Measurements from ENCODE around the gene FNDC11.

Gene FNDC11

GRCh38 chr20:63578224-63579016 is 24.5 kb downstream of the FNDC11 start:
- DNase-seq (ENCODE audit: low read depth in 2 of 2, low spot score in 1 of 2), result no peak

- DNase-seq (ENCODE audit: low read depth in 2 of 2, low spot score in 1 of 2), result no peak
Measured at GRCh38 chr20:63579017-63579694, 25.2 kb downstream of the FNDC11 start.

DNA sequence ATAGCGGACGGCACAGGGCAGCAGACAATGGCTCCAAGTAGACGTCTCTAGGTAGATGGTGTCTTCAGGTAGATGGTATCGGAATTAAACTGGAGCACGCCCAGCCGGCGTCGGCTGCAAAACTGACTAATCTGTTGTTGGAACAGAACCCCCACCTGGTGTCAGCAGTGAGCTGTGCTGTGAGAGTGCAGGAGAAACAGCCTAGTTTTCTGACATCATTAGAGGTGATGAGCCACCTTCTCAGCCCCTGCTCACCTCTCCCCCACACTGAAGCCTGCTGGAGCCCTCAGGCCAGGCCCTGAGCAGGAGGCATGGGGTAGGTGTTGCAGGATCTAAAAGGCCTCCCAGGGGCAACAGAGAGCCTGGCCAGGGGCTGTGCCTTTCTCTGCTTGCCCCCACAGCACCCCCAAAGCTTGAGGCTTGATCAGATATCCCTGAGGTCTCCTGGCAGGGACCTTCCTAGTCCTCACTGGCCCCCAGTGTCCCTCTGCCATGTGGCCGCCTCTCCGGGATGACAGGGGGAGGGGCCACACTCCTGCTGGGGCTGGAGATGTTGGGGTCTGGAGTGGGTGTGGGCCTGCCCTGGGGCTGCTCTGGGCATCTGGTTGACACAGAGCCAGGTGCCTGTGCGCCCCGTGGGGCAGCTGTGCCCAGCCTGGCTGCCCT is 27.0 kb downstream of the FNDC11 start:
- peak; percentile 39 to 53 for DNase-seq (ENCODE audit: low read depth in 2 of 2, low spot score in 1 of 2)

- no peak for DNase-seq (ENCODE audit: low read depth in 2 of 2, low spot score in 1 of 2)
Measured at GRCh38 chr20:63582382-63583063, 28.6 kb downstream of the FNDC11 start.

- DNase-seq (ENCODE audit: low read depth in 2 of 2, low spot score in 1 of 2), result no peak
Measured at GRCh38 chr20:63585616-63586565, 31.9 kb downstream of the FNDC11 start.

DNA sequence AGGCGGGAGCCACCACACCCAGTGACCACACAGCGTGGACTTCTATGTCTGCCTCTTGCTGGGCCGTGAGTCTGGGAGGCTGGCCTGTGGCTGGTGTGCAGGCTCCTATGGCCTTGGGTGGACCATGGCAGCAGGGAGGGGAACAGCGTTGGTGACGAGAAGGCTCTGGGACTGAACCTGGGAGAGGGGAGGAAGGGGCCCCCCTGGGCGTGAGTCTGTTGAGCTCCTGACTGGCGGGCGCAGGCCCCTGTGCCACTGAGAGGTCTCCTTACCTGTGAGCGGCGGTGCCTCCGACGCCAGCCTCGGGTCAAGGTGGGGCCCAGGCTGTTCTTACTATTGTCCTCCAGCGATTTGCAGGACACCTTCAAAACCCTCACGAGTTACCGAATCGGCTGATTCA is 32.8 kb downstream of the FNDC11 start:
- DNase-seq (ENCODE audit: low read depth in 2 of 2, low spot score in 1 of 2), result no peak

GRCh38 chr20:63587256-63587655 is 33.3 kb downstream of the FNDC11 start:
- no peak for DNase-seq (ENCODE audit: low read depth in 2 of 2, low spot score in 1 of 2)

DNA sequence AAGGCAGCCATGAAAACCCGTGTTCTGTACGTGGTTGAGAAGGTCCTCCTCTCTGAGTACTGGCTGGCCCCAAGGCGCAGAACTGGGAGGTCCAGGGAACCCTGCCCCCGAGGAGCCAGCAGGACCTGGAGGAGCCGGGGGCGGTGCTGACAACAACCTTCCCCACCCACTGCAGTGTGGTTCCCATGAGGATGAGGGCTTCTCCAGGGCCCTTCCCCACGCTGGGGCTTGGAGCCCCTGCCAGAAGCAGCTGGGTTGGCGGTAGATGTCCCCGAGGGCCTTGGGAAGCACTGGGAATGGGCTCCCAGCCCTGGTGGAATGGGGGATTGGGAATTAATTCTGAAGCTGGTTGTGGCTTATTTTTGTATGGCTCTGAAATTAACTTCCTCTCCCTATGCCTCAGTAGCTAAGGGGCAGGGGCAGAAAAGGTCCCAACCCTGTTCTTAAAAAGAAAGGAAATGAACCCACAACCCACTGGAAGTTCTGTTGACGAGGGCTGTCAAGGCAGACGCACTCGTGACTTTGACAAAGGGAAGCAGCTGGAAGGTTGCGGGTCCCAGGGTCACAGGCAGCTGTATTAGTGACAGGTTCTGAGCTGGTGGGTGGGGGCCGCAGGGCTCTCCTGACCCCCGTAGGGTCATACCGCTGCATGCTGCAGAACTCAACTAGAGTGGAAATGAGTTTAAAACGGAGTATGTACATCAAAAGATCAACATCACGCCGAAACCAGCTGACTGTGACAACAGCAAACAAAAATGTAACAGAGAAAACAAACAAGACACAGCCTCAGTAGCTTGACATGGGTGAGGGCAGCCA is 34.0 kb downstream of the FNDC11 start:
- DNase-seq (ENCODE audit: low read depth in 2 of 2, low spot score in 1 of 2), result no peak

DNA sequence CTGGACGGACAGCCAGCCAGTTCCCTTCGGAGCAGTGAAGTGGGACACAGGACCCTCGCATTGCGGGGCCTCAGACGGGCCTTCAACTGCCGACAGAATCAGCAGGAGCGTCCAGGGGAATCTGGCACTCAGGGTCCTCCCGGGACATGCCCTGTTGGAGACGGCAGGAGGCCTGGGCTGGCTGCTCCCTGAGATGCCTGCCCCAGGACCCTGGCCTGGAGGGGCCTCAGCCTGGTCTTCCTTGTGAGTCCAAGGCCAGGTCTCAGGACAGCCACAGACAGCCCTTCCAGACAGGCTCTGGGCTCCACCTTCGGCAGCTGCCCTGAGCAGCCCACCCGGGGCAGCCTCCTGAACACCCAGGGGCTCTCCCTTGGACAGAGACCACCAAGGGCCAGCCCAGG is 34.7 kb downstream of the FNDC11 start:
- no peak for DNase-seq (ENCODE audit: low read depth in 2 of 2, low spot score in 1 of 2)

DNA sequence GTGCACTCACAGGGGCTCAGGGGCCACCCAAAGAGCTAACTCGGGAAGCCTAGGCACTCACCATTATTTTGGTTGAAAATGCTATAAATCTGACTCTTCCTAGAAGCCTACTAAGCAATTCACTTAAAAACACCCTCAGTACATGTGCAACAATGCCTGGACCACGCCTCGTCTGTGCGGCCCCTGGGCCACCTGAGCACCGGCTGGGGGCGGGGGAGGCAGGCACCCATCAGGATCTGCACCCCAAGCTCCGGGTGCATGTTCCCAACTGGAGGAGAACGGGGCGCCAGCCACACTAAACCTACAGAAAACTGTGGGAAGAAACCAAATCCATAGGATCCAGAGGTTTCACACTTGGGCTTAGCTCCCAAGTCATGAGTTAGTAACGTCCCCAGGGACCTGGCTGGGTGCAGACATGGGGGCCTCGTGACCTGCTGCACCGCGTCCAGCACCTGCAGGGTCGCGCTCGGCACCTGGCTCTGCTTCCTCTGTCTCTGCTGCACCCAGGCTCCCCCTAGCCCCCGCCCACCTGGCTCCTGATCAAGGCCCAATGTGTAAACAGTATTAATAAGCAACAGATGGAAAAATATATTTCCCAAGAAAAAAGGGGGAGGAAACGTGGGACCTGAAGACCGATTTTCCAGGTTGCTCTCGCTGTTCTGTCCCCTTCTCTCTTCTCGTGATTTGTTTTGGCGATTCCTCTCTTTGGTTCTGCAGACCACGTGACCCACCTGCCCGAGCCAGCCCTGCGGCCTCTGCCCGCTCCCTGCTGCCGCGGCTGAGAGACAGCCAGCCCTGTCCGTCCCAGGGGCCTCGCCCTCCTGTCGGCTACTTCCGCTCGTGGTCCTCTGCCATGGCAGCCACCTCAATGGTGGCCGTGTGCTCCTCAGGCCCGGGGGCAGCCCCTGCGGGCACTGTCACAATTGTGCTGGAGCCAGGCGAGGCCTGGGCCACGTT is 35.6 kb downstream of the FNDC11 start:
- DNase-seq (ENCODE audit: low read depth in 2 of 2, low spot score in 1 of 2), result no peak

GRCh38 chr20:63590218-63591146 is 36.5 kb downstream of the FNDC11 start:
- no peak for DNase-seq (ENCODE audit: low read depth in 2 of 2, low spot score in 1 of 2)

GRCh38 chr20:63591147-63591533 is 37.2 kb downstream of the FNDC11 start:
- DNase-seq (ENCODE audit: low read depth in 2 of 2, low spot score in 1 of 2), result no peak

- DNase-seq (ENCODE audit: low read depth in 2 of 2, low spot score in 1 of 2), result no peak
Measured at GRCh38 chr20:63591786-63592355, 37.9 kb downstream of the FNDC11 start.

GRCh38 chr20:63592661-63593060 is 38.7 kb downstream of the FNDC11 start:
- DNase-seq (ENCODE audit: low read depth in 2 of 2, low spot score in 1 of 2), result no peak

GRCh38 chr20:63594043-63594561 is 40.1 kb downstream of the FNDC11 start:
- DNase-seq (ENCODE audit: low read depth in 2 of 2, low spot score in 1 of 2), result no peak

DNA sequence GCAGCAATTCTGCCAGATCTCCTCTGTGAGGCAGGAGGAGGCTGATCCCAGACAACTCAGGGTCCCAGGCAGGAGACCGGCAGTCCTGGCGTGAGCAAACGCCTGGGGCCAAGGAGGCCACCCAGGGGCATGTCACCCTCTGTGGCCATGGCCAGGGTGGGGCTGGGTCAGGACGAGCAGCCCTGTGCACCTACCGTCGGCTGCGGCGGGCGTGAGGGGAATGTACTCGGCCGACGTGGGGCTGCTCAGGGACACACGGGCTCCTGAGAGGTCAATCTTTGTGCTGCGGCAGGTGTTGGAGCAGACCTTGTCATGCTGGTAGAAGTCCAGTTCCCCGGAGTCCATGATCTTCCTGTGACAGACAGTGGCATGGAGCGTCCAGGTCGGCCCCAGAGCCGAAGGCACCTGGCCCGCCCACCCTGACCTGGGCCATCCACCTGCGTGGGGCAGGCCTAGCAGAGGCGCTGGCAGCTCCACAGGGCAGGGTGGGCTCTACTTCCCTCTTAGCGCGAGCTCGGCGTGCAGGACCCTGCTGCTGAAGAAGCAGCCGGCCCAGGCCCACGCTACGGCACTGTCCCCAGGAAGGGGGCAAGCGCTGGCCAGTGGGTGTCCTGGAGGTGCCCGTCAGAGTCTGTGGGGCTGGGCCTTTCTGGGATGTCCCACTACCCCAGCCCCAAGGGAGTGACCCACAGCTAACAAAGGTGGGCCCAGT is 41.6 kb downstream of the FNDC11 start:
- no peak for DNase-seq (ENCODE audit: low read depth in 2 of 2, low spot score in 1 of 2)

Data from stimulated activated CD8-positive, alpha-beta memory T cell treated with anti-CD3 and anti-CD28 coated beads, Interleukin-4, amount 100 ng/mL, for 4 hours (primary cell).